Nephron progenitor cell (in vitro differentiated cells): Measurements from ENCODE around the gene THRAP3.

Experiments
- DNase-seq: peaks from one replicate; pipeline ENCODE4 v3.0.0; 2021
- H3K27ac Mint-ChIP-seq: 2 replicates; pipeline ENCODE4 v1.8.0; 2021; ENCODE audit warnings: mild to moderate bottlenecking, moderate library complexity, mixed read lengths
- H3K27me3 Mint-ChIP-seq: 2 replicates; pipeline ENCODE4 v1.8.0; 2021; ENCODE audit warnings: mild to moderate bottlenecking, low read depth, mixed read lengths; ENCODE audit not compliant: poor library complexity
- H3K36me3 Mint-ChIP-seq: 2 replicates; pipeline ENCODE4 v1.8.0; 2021; ENCODE audit warnings: low read depth, mixed read lengths
- H3K4me1 Mint-ChIP-seq: 2 replicates; pipeline ENCODE4 v1.8.0; 2021; ENCODE audit warnings: mixed read lengths
- H3K4me3 Mint-ChIP-seq: 2 replicates; pipeline ENCODE4 v1.8.0; 2021; ENCODE audit warnings: mild to moderate bottlenecking, moderate library complexity, mixed read lengths
- H3K9me3 Mint-ChIP-seq: 2 replicates; pipeline ENCODE4 v1.8.0; 2021; ENCODE audit warnings: mild to moderate bottlenecking, moderate library complexity, mixed read lengths
- CTCF ChIP-seq: fragments of 200-600 bp; sonication (generic); IDR thresholded peaks from 2 replicates; pipeline ENCODE4 v1.5.0; 2021; ENCODE audit warnings: antibody characterized with exemption

Gene THRAP3

GRCh38 chr1:36351227-36351977 lies 127.2 kb downstream of the THRAP3 start:
- DNase-seq, result peak; percentile 27

GRCh38 chr1:36352125-36352909 lies 128.1 kb downstream of the THRAP3 start:
- no peaks in the 10 kb centered on the region for H3K27me3 Mint-ChIP-seq
- TF ChIP-seq CTCF, result no peak
- peak overlapping the region; percentile 23 for H3K4me3 Mint-ChIP-seq
- no peak for DNase-seq
- no peaks in the 10 kb centered on the region for H3K9me3 Mint-ChIP-seq
- H3K27ac Mint-ChIP-seq, result peak overlapping the region; percentile 95
- H3K36me3 Mint-ChIP-seq, result peaks cover 32% of the 10 kb centered on the region
- H3K4me1 Mint-ChIP-seq, result peaks cover 55% of the 10 kb centered on the region

More at GRCh38 chr1:36351227-36351977, 127.2 kb downstream of the THRAP3 start:
- no peak for TF ChIP-seq CTCF
- peak overlapping the region; percentile 30 for H3K4me3 Mint-ChIP-seq
- H3K27ac Mint-ChIP-seq, result peak overlapping the region; percentile 84
- H3K36me3 Mint-ChIP-seq, result peaks cover 33% of the 10 kb centered on the region
- H3K27me3 Mint-ChIP-seq, result no peaks in the 10 kb centered on the region
- H3K9me3 Mint-ChIP-seq, result no peaks in the 10 kb centered on the region
- H3K4me1 Mint-ChIP-seq, result peaks cover 60% of the 10 kb centered on the region

- peak; percentile 41 for DNase-seq
- Mint-ChIP-seq H3K9me3 (no peaks in the 10 kb centered on the region), H3K27ac (peak overlapping the region; percentile 95), H3K36me3 (peaks cover 32% of the 10 kb centered on the region), H3K27me3 (no peaks in the 10 kb centered on the region), H3K4me1 (peaks cover 55% of the 10 kb centered on the region), H3K4me3 (peak overlapping the region; percentile 36)
- no peak for TF ChIP-seq CTCF
Measured at GRCh38 chr1:36352910-36353878, 129.0 kb downstream of the THRAP3 start.

- H3K4me3 Mint-ChIP-seq, result no peak overlapping the region
- no peaks in the 10 kb centered on the region for H3K9me3 Mint-ChIP-seq
- H3K27ac Mint-ChIP-seq, result peak overlapping the region; percentile 86
- H3K36me3 Mint-ChIP-seq, result peaks cover 37% of the 10 kb centered on the region
- DNase-seq, result no peak
- no peak for TF ChIP-seq CTCF
- no peaks in the 10 kb centered on the region for H3K27me3 Mint-ChIP-seq
- H3K4me1 Mint-ChIP-seq, result peaks cover 60% of the 10 kb centered on the region
Measured at GRCh38 chr1:36354486-36354885, 130.2 kb downstream of the THRAP3 start.
